ENCODE measurements around the gene GFOD1.

GFOD1 gene

GRCh38 chr6:13423252-13423651 is 64.1 kb downstream of the GFOD1 start:
- no peak for DNase-seq

GRCh38 chr6:13422681-13423221 is 64.6 kb downstream of the GFOD1 start:
- peak; percentile 47 for DNase-seq

GRCh38 chr6:13421425-13422059 is 65.9 kb downstream of the GFOD1 start:
- DNase-seq: no peak

- no peak for DNase-seq
Observed at GRCh38 chr6:13420269-13420668, 67.1 kb downstream of the GFOD1 start.

GRCh38 chr6:13419422-13420195 is 67.8 kb downstream of the GFOD1 start:
- DNase-seq: no peak

GRCh38 chr6:13418844-13419243 is 68.6 kb downstream of the GFOD1 start:
- no peak for DNase-seq

GRCh38 chr6:13417954-13418353 is 69.4 kb downstream of the GFOD1 start:
- no peak for DNase-seq

GRCh38 chr6:13417431-13417830 is 70.0 kb downstream of the GFOD1 start:
- no peak for DNase-seq

GRCh38 chr6:13415283-13415682 is 72.1 kb downstream of the GFOD1 start:
- no peak for DNase-seq

GRCh38 chr6:13413900-13414555 is 73.4 kb downstream of the GFOD1 start:
- DNase-seq: no peak

- DNase-seq: no peak
Observed at GRCh38 chr6:13413466-13413862, 73.9 kb downstream of the GFOD1 start.

- DNase-seq: no peak
Observed at GRCh38 chr6:13412639-13413465, 74.5 kb downstream of the GFOD1 start.

GRCh38 chr6:13412211-13412610 is 75.2 kb downstream of the GFOD1 start:
- no peak for DNase-seq

- DNase-seq: no peak
Observed at GRCh38 chr6:13411484-13411883, 75.9 kb downstream of the GFOD1 start.

- DNase-seq: no peak
Observed at GRCh38 chr6:13409991-13410390, 77.4 kb downstream of the GFOD1 start.

GRCh38 chr6:13407709-13408695 is 79.4 kb downstream of the GFOD1 start:
- DNase-seq: no peak

GRCh38 chr6:13407368-13407708 is 80.1 kb downstream of the GFOD1 start:
- DNase-seq: no peak

- no peak for DNase-seq
Observed at GRCh38 chr6:13406781-13407180, 80.6 kb downstream of the GFOD1 start.

- no peak for DNase-seq
Observed at GRCh38 chr6:13405961-13406477, 81.4 kb downstream of the GFOD1 start.

- no peak for DNase-seq
Observed at GRCh38 chr6:13404892-13405254, 82.5 kb downstream of the GFOD1 start.
